BLaER1 treated with 17β-estradiol and CSF1 and Interleukin-3, amounts not matched to agents 10 nM and 100 nM (cell line): ENCODE measurements around the gene TDRD5.
"Not testable (repeated sequence)": the region's sequence is repeated elsewhere in the genome, so short reads cannot be mapped to it uniquely, and the experiment has no call there.

Experiments used
- H3K27ac ChIP-seq, 11 experiments: shearing (Covaris generic); formaldehyde crosslinking; 2 replicates each; pipeline ENCODE4 v1.8.1; 2022
- H3K27me3 ChIP-seq, 11 experiments: shearing (Covaris generic); formaldehyde crosslinking; 2 replicates each; pipeline ENCODE4 v1.8.1; 2022
- H3K36me3 ChIP-seq, 11 experiments: shearing (Covaris generic); formaldehyde crosslinking; 2 replicates each; pipeline ENCODE4 v1.8.1; 2022
- H3K4me1 ChIP-seq, 10 experiments: shearing (Covaris generic); formaldehyde crosslinking; 2 replicates each; pipeline ENCODE4 v1.8.1; 2022
- H3K4me2 ChIP-seq, 11 experiments: shearing (Covaris generic); formaldehyde crosslinking; 2 replicates each; pipeline ENCODE4 v1.8.1; 2022
- H3K4me3 ChIP-seq, 10 experiments: shearing (Covaris generic); formaldehyde crosslinking; 2 replicates each; pipeline ENCODE4 v1.8.1; 2022
- H3K9ac ChIP-seq, 11 experiments: shearing (Covaris generic); formaldehyde crosslinking; 2 replicates each; pipeline ENCODE4 v1.8.1; 2022
- H3K9me3 ChIP-seq, 11 experiments: shearing (Covaris generic); formaldehyde crosslinking; replicated peaks in 1 of 11; 2 replicates each; pipeline ENCODE4 v1.8.1; 2022
- H4K20me1 ChIP-seq, 11 experiments: shearing (Covaris generic); formaldehyde crosslinking; 2 replicates each; pipeline ENCODE4 v1.8.1; 2022
- Cebpa-rat ChIP-seq, 11 experiments: shearing (Covaris generic); IDR thresholded peaks; 2 replicates each; pipeline ENCODE4 v1.8.1; 2022

The TDRD5 gene

DNA sequence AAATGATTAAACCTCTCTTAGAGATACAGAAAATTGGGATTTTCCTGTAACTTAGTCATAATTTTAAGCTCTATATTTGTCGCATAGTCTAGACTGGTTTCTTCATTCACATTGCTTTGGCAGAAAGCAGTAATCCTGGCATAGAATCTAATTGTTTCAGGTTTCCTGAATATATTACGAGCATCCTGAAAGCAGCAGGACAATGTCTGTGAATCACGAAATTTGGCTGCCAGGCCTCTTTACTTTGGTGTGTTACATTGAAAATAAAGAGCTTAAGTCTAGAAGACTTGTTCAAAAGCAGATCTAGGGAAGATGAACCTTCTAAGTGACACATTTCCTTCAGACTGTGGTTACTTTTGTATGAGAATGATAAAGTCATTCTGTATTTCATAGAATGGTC lies 72.2 kb downstream of the TDRD5 start:
- H3K36me3 ChIP-seq = no peaks in the 10 kb centered on the region
- no peaks in the 10 kb centered on the region for H3K27me3 ChIP-seq
- H3K4me2 ChIP-seq = no peak overlapping the region

DNA sequence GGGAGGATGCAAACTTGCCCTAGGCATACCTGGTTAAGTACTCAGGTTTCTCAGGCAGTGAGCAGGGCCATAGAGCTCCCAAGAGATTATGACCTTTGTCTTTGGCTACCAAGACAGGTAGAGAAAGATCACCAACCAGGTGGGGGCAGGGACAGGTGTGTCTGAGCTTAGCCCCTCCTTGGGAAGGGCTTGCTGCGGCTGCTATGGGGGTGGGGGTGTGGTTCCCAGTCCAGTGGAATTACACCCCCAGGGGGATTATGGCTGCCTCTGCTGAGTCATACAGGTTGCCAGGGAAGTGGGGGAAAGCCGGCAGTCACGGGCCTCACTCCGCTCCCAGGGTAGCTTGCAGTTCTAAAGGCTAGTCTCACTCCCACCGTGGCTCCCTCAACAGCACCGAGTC lies 86.2 kb downstream of the TDRD5 start:
- no peak overlapping the region for H3K9ac ChIP-seq
- no peaks in the 10 kb centered on the region for H4K20me1 ChIP-seq
- no peak overlapping the region for H3K4me3 ChIP-seq

More for the DNA sequence above, 72.2 kb downstream of the TDRD5 start:
- no peak overlapping the region for H3K27ac ChIP-seq
- no peak overlapping the region for H3K4me3 ChIP-seq
- TF ChIP-seq Cebpa-rat (IDR thresholded peaks at IDR 0.05) = no peak
- no peaks in the 10 kb centered on the region for H4K20me1 ChIP-seq
- H3K9ac ChIP-seq = no peak overlapping the region
- H3K4me1 ChIP-seq = peaks cover 0 to 14% (median 8%) of the 10 kb centered on the region in 10 experiments; a peak in 13 of 20 replicates
- H3K9me3 ChIP-seq = peaks cover 0 to 22% (median 13%) of the 10 kb centered on the region in 11 experiments; a peak in 19 of 22 replicates

DNA sequence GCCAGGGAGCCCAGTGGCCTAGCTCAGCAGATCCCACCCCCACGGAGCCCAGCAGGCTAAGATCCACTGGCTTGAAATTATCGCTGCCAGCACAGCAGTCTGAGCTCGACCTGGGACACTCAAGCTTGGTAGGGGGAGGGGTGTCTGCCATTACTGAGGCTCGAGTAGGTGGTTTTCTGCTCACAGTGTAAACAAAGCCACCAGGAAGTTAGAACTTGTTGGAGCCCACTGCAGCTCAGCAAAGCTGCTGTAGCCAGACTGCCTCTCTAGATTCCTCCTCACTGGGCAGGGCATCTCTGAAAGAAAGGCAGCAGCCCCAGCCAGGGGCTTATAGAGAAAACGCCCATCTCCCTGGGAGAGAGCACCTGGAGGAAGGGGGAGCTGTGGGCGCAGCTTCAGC lies 102.9 kb downstream of the TDRD5 start:
- not testable (repeated sequence) for H3K36me3 ChIP-seq, H3K4me2 ChIP-seq, H3K27me3 ChIP-seq, H3K4me1 ChIP-seq, H3K4me3 ChIP-seq, H3K9me3 ChIP-seq, H3K9ac ChIP-seq, H4K20me1 ChIP-seq, H3K27ac ChIP-seq

More for the DNA sequence above, 86.2 kb downstream of the TDRD5 start:
- H3K36me3 ChIP-seq = no peaks in the 10 kb centered on the region
- TF ChIP-seq Cebpa-rat (IDR thresholded peaks at IDR 0.05) = no peak
- no peaks in the 10 kb centered on the region for H3K27me3 ChIP-seq
- H3K9me3 ChIP-seq = peaks cover 0 to 20% (median 7%) of the 10 kb centered on the region in 11 experiments; a peak in 9 of 22 replicates
- H3K27ac ChIP-seq = no peak overlapping the region
- H3K4me2 ChIP-seq = no peak overlapping the region
- no peaks in the 10 kb centered on the region for H3K4me1 ChIP-seq

DNA sequence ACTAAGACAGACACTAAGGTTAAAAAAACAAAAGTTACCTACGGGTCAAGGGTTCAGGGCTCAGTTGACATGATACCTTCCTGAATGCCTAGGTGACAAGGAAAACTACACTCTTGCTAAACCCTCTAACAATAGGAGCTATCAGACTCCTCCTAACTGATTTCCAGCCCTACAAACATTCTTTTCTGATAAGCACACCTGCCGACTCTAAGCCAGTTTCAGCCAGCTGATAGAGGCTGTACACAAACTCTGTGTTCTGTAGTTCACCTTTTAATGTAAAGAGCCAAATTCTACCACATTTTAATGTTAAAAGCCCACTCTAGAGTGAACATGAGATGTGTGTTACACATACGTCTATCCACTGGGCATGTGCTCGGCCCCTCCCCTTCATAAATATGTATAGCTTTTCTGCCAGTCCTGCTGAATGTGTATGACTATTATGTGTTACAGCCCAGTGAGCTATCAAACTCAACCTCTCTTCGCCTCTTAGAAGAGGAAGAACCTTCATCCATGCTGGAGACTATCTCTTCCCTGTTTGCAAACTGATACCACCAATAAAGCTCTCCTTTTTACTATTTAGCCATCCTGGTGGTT lies 111.4 kb downstream of the TDRD5 start:
- Histone ChIP-seq H3K9ac (no peak overlapping the region), H3K36me3 (no peaks in the 10 kb centered on the region), H3K27me3 (no peaks in the 10 kb centered on the region), H3K9me3 (no peaks in the 10 kb centered on the region), H3K4me2 (no peak overlapping the region), H3K27ac (no peak overlapping the region), H3K4me3 (no peak overlapping the region), H4K20me1 (no peaks in the 10 kb centered on the region), H3K4me1 (no peaks in the 10 kb centered on the region)
- TF ChIP-seq Cebpa-rat (IDR thresholded peaks at IDR 0.05) = no peak

DNA sequence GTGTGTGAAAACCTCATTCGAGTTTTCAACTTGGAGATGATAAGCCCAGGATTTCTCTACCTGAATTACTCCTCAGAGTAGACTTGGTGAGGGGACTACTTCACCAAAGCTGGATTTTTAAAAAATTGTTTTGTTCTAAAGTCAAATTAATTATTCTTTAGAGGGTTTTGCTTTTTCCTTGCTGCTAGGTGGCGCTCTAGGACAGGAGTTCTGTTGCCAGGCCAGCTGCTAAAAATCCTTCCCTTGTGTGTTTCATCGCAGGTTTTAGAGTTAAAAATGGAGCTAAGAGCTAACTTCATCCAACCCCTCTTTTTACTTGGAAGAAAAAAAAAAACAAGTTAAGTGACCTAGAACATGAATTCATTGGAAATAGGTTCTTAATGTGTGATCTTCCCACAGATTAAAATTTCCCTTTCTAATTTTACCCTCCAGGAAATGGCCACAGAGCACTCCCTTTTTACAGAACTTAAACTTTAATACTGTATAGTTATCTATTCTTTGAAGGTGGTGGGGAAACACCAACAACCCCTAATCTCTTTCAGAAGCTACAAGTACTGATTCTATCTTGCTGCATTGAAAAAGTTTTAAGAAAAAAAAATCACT lies 114.8 kb downstream of the TDRD5 start:
- Histone ChIP-seq H3K27me3 (no peaks in the 10 kb centered on the region), H4K20me1 (no peaks in the 10 kb centered on the region), H3K4me3 (no peak overlapping the region), H3K9ac (no peak overlapping the region), H3K9me3 (no peaks in the 10 kb centered on the region), H3K4me2 (no peak overlapping the region), H3K4me1 (peaks cover 0 to 24% (median 8%) of the 10 kb centered on the region in 10 experiments; a peak in 15 of 20 replicates), H3K27ac (no peak overlapping the region), H3K36me3 (no peaks in the 10 kb centered on the region)
- no peak for TF ChIP-seq Cebpa-rat (IDR thresholded peaks at IDR 0.05)

DNA sequence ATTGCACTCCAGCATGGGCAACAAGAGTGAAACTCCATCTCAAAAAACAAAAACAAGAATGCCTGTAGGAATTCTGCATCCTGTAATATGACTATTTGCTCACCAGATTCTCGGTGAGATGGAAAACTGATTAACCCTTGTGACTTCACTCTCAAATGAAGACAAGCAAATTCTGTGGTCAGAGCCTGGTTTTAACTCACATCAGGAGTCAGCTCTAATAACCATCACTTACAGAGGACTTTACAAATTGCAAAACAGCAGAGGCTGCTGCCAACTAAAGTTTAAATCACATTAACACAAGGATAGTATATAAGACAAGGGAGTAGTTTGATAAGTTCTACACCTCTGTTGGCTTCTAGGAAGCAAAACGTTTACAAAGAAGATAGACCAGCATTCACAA lies 115.8 kb downstream of the TDRD5 start:
- Histone ChIP-seq H3K27me3 (no peaks in the 10 kb centered on the region), H3K4me1 (peaks cover 0 to 24% (median 8%) of the 10 kb centered on the region in 10 experiments; a peak in 15 of 20 replicates), H3K9ac (no peak overlapping the region), H3K27ac (no peak overlapping the region), H3K4me2 (no peak overlapping the region), H3K4me3 (no peak overlapping the region), H3K9me3 (no peaks in the 10 kb centered on the region), H3K36me3 (no peaks in the 10 kb centered on the region), H4K20me1 (no peaks in the 10 kb centered on the region)
- no peak for TF ChIP-seq Cebpa-rat (IDR thresholded peaks at IDR 0.05)

DNA sequence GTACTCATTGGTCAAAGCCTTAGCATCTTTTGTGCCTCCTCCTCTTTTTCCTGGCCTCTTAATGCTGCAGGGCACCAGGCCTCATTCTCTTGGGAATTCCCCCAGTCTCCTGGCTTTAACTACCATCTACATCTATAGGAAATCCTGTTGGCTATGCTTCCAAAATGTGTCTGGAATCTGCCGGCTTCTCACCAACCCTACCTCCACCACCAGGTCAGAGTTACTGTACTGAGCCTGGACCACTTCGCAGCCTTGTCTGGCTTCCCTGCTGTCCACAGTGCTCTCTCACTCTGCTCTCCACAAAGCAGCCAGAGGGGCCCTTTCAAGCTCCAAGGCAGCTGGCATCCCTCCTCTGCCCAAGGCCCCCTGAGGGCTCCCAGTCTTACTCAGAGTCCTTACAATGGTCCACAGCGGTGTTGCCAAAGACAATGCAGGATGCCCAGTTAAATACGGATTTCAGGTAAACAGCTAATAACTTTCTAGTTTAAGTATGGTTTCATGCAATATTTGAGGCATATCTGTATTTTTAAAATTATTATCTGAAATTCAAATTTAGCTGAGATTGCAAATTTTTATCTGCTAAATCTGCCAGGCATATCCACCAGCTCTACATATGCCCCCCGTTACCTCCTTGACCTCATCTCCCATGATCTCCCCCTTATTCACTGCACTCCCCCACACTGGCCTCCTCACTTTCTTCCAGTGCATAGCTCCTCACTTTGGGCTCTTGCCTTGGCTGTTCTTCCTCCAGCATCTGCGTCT lies 117.0 kb downstream of the TDRD5 start:
- H3K36me3 ChIP-seq = no peaks in the 10 kb centered on the region
- peaks cover 6 to 7% (median 7%) of the 10 kb centered on the region in 11 experiments; a peak in 21 of 22 replicates for H3K9me3 ChIP-seq
- no peak for TF ChIP-seq Cebpa-rat (IDR thresholded peaks at IDR 0.05)

DNA sequence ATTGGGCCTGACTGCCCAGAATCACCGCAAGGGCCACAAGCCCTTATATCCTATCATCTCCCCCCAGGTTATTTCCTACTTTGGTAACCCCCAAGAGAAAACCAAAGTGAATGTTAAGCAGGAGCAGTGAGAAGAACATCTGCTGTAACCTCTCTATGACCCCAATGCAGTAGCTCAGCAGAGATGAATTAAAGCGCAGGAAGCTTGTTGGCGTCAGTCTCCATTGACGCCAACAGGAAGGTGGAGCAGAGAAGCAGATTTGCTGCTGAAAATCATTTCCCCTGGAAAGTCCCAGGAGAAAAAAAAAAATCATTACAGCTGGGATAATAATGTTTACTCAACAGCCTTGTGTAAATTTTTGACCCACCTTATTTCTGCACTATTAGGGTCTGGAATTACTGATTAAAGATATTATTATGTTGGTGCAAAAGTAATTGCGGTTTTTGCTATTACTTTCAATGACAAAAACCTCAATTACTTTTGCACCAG lies 118.3 kb downstream of the TDRD5 start:
- H3K4me3 ChIP-seq = no peak overlapping the region
- no peak overlapping the region for H3K9ac ChIP-seq
- H3K4me2 ChIP-seq = peak overlapping the region in 8 of 11 experiments; percentile 1 to 54 (median 18); a peak in 10 of 22 replicates
- H3K36me3 ChIP-seq = no peaks in the 10 kb centered on the region
- no peaks in the 10 kb centered on the region for H3K27me3 ChIP-seq
- TF ChIP-seq Cebpa-rat (IDR thresholded peaks at IDR 0.05) = no peak
- H3K27ac ChIP-seq = no peak overlapping the region
- peaks cover 0 to 24% (median 8%) of the 10 kb centered on the region in 10 experiments; a peak in 15 of 20 replicates for H3K4me1 ChIP-seq
- no peaks in the 10 kb centered on the region for H4K20me1 ChIP-seq
- H3K9me3 ChIP-seq = peaks cover 16 to 20% (median 19%) of the 10 kb centered on the region in 11 experiments

More for the DNA sequence above, 117.0 kb downstream of the TDRD5 start:
- Histone ChIP-seq H4K20me1 (no peaks in the 10 kb centered on the region), H3K9ac (no peak overlapping the region), H3K4me3 (no peak overlapping the region), H3K4me2 (no peak overlapping the region), H3K27me3 (no peaks in the 10 kb centered on the region), H3K27ac (no peak overlapping the region), H3K4me1 (peaks cover 0 to 24% (median 8%) of the 10 kb centered on the region in 10 experiments; a peak in 15 of 20 replicates)

DNA sequence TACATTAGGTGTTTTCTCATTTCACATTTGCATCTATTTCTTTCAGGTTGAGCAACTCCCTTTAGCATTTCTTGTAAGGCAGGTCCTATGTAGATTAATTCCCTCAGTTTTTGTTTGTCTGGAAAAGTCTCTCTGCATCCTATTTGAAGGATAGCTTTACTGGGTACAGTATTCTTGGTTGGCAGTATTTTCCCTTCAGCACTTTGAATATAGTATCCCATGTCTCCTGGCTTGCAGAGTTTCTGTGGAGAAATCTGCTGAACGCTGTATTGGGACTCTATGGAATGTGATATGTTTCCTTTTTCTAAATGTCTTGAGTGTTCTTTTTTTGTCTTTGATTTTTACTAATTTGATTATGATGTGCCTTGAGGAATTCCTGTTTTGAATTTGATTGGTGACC lies 122.5 kb downstream of the TDRD5 start:
- Histone ChIP-seq H3K27ac (no peak overlapping the region), H3K36me3 (0 out of 22 replicates have a peak, but pooled peaks cover 0 to 3% (median 0%) of the 10 kb centered on the region in 11 experiments), H4K20me1 (no peaks in the 10 kb centered on the region), H3K4me1 (peaks cover 0 to 18% (median 8%) of the 10 kb centered on the region in 10 experiments; a peak in 15 of 20 replicates), H3K9ac (no peak overlapping the region), H3K4me3 (no peak overlapping the region), H3K4me2 (no peak overlapping the region), H3K9me3 (peaks cover 58 to 63% (median 62%) of the 10 kb centered on the region in 11 experiments), H3K27me3 (no peaks in the 10 kb centered on the region)
- no peak for TF ChIP-seq Cebpa-rat (IDR thresholded peaks at IDR 0.05)
